Liver (tissue), 9 donors: ENCODE measurements around the gene TMEM176B. TPM values are rescaled to one million over a fixed set of nuclear protein-coding genes. Genes with fewer than 3 reads are reported as not detected.

Source experiments
- DNase-seq: peaks from one replicate; pipeline ENCODE4 v3.0.0-alpha.2; 2017; ENCODE audit warnings: low spot score
- H3K27ac ChIP-seq, 2 donors: one replicate each; pipeline ENCODE4 v1.7.0; 2013; ENCODE audit warnings: inconsistent platforms in 2 of 2, low read length in 2 of 2, control low read depth in 1 of 2, low read depth in 1 of 2, mild to moderate bottlenecking in 1 of 2
- H3K27me3 ChIP-seq, 4 donors: one replicate each; pipeline versions ENCODE4 v1.6.1 to v1.7.0; 2013; ENCODE audit warnings: low read length in 3 of 4, inconsistent platforms in 1 of 4, mild to moderate bottlenecking in 1 of 4, moderate library complexity in 1 of 4; ENCODE audit not compliant: control insufficient read depth in 4 of 4, insufficient read depth in 4 of 4
- H3K36me3 ChIP-seq, 4 donors: one replicate each; pipeline versions ENCODE4 v1.6.1 to v1.7.0; 2013; ENCODE audit warnings: low read length in 3 of 4, mild to moderate bottlenecking in 3 of 4, low read depth in 1 of 4, moderate library complexity in 1 of 4; ENCODE audit not compliant: control insufficient read depth in 4 of 4, insufficient read depth in 3 of 4
- H3K4me1 ChIP-seq, 4 donors: one replicate each; pipeline versions ENCODE4 v1.6.1 to v1.7.0; 2013; ENCODE audit warnings: low read length in 3 of 4, mild to moderate bottlenecking in 3 of 4, moderate library complexity in 1 of 4; ENCODE audit not compliant: control insufficient read depth in 4 of 4, insufficient read depth in 4 of 4
- H3K4me3 ChIP-seq, 3 donors: one replicate each; pipeline versions ENCODE4 v1.6.1 to v1.7.0; 2013; ENCODE audit warnings: low read length in 3 of 3, control low read depth in 1 of 3, low read depth in 1 of 3, mild to moderate bottlenecking in 1 of 3
- H3K9ac ChIP-seq, 2 donors: one replicate each; pipeline ENCODE4 v1.7.0; 2013; ENCODE audit warnings: low read length in 2 of 2, mild to moderate bottlenecking in 2 of 2, moderate library complexity in 2 of 2, control low read depth in 1 of 2, low read depth in 1 of 2
- H3K9me3 ChIP-seq, 4 donors: one replicate each; pipeline versions ENCODE4 v1.6.1 to v1.7.0; 2013; ENCODE audit warnings: low read length in 3 of 4; ENCODE audit not compliant: control insufficient read depth in 4 of 4
- ATF3 ChIP-seq: IDR thresholded peaks from 2 replicates; pipeline ENCODE4 v1.6.1; 2016; ENCODE audit warnings: antibody characterized with exemption
- EGR1 ChIP-seq, 2 donors: IDR thresholded peaks; 2 replicates each; pipeline ENCODE4 v1.6.1; 2016 to 2018; ENCODE audit warnings: antibody characterized with exemption in 2 of 2, low read depth in 2 of 2
- FOXA1 ChIP-seq: IDR thresholded peaks from 2 replicates; pipeline ENCODE4 v1.6.1; 2016; ENCODE audit warnings: antibody characterized with exemption
- FOXA2 ChIP-seq: IDR thresholded peaks from 2 replicates; pipeline ENCODE4 v1.6.1; 2016; ENCODE audit warnings: antibody characterized with exemption
- GABPA ChIP-seq, 2 donors: IDR thresholded peaks in 1 of 2; conservative IDR thresholded peaks in 1 of 2; 2 replicates each; pipeline ENCODE4 v1.6.1; 2016; ENCODE audit warnings: antibody characterized with exemption in 2 of 2, mild to moderate bottlenecking in 1 of 2, moderate library complexity in 1 of 2
- HNF4A ChIP-seq, 2 donors: conservative IDR thresholded peaks; 2 replicates each; pipeline ENCODE4 v1.6.1; 2016; ENCODE audit warnings: antibody characterized with exemption in 2 of 2, mild to moderate bottlenecking in 2 of 2
- HNF4G ChIP-seq: IDR thresholded peaks from 2 replicates; pipeline ENCODE4 v1.6.1; 2016; ENCODE audit warnings: antibody characterized with exemption
- JUND ChIP-seq, 2 donors: IDR thresholded peaks; 2 replicates each; pipeline ENCODE4 v1.6.1; 2016; ENCODE audit warnings: antibody characterized with exemption in 2 of 2
- MAX ChIP-seq: IDR thresholded peaks from 2 replicates; pipeline ENCODE4 v1.6.1; 2016; ENCODE audit warnings: antibody characterized with exemption
- NR2F2 ChIP-seq: IDR thresholded peaks from 2 replicates; pipeline ENCODE4 v1.6.1; 2016; ENCODE audit warnings: antibody characterized with exemption
- RAD21 ChIP-seq, 2 donors: IDR thresholded peaks; 2 replicates each; pipeline ENCODE4 v1.6.1; 2016; ENCODE audit warnings: antibody characterized with exemption in 2 of 2, mild to moderate bottlenecking in 2 of 2
- RXRA ChIP-seq, 2 donors: IDR thresholded peaks; 2 replicates each; pipeline ENCODE4 v1.6.1; 2017 to 2018; ENCODE audit warnings: antibody characterized with exemption in 2 of 2, mild to moderate bottlenecking in 1 of 2
- SP1 ChIP-seq: IDR thresholded peaks from 2 replicates; pipeline ENCODE4 v1.6.1; 2018; ENCODE audit warnings: antibody characterized with exemption, mild to moderate bottlenecking
- TAF1 ChIP-seq: conservative IDR thresholded peaks from 2 replicates; pipeline ENCODE4 v1.6.1; 2016; ENCODE audit warnings: antibody characterized with exemption, mild to moderate bottlenecking
- YY1 ChIP-seq: IDR thresholded peaks from 2 replicates; pipeline ENCODE4 v1.6.1; 2016; ENCODE audit warnings: antibody characterized with exemption, mild to moderate bottlenecking
- ZBTB33 ChIP-seq: IDR thresholded peaks from 2 replicates; pipeline ENCODE4 v1.6.1; 2016; ENCODE audit warnings: antibody characterized with exemption
- WGBS: extraction: QIAGEN DNeasy Blood & Tissue Kit; methylation state at CpG from one replicate; pipeline ENCODE4 v1.1.7; 2013; 5-methylcytosine and 5-hydroxymethylcytosine counted together
- polyA plus RNA-seq, 2 donors: library from polyadenylated mRNA; stranded (reverse) in 1 of 2; unstranded in 1 of 2; fragments of 200-250 nt in 1 of 2; fragments of >200 nt in 1 of 2; fragmentation: Nextera tagmentation in 1 of 2; extraction: Ambion mirVana in 1 of 2; gene quantifications; one replicate each; pipeline versions ENCODE4 v1.2.1 to v1.2.3, GENCODE V29; 2013 to 2015
- total RNA-seq, 2 donors: library from RNA; depleted of rRNA; stranded (reverse); fragments of >200 nt; gene quantifications; one replicate each; pipeline ENCODE4 v1.2.3, GENCODE V29; 2014
- TF ChIP-seq, protein P1 (sequence below): fragments of 150-350 bp; IDR thresholded peaks from 2 replicates; pipeline ENCODE4 v1.5.1; 2017; ENCODE audit warnings: improper control_type of control experiment, low read depth, low read length; ENCODE audit not compliant: missing input control
- TF ChIP-seq, protein P2 (sequence below): IDR thresholded peaks from 2 replicates; pipeline ENCODE4 v1.6.1; 2016; ENCODE audit warnings: antibody characterized with exemption, mild to moderate bottlenecking
- donor health status: healthy.
- donor health status: healthy.
- donor health status: healthy.
- donor health status: healthy.
- donor health status: healthy.

TMEM176B gene
- total and polyA plus RNA-seq, 4 donors, result 382 to 1,317 (median 999) TPM

- TF ChIP-seq ATF3 (no peak), EGR1 (IDR thresholded peaks at IDR 0.05; ENCODE audit: low read depth in 2 of 2) (no peak)
These were observed 55.1 kb downstream of the TMEM176B start (continued) for GRCh38 chr7:150745086-150745485.

DNA sequence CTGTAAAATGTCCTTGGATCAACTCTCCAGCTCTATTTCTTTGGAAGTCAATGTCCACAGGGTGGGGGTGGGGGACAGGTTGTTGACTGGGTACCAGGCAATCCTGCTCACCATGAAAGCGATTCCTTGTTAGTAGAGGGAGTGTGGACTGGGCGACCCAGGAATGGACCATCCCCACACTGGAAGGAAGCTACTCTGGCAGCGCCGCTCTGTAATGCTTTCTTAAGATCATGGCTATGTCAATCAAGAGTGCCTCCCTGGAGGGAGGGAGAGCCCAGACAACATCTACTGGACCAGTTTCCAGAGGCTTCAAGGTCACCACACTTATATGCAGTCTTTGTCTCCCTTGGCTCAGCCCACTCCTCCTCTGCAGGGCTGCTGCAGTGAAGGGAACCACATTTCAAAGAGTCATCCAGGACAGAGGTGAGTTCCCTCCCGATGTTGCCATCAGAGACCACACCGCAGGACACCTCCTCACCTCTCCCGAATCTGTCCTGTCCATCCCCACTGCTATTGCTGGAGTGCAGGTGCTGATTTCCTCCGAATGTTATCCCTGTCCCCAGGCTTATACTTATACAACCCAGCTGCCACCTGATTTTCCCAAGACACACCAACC, 56.0 kb downstream of the TMEM176B start:
- no peak overlapping the region for H3K27ac ChIP-seq

DNA sequence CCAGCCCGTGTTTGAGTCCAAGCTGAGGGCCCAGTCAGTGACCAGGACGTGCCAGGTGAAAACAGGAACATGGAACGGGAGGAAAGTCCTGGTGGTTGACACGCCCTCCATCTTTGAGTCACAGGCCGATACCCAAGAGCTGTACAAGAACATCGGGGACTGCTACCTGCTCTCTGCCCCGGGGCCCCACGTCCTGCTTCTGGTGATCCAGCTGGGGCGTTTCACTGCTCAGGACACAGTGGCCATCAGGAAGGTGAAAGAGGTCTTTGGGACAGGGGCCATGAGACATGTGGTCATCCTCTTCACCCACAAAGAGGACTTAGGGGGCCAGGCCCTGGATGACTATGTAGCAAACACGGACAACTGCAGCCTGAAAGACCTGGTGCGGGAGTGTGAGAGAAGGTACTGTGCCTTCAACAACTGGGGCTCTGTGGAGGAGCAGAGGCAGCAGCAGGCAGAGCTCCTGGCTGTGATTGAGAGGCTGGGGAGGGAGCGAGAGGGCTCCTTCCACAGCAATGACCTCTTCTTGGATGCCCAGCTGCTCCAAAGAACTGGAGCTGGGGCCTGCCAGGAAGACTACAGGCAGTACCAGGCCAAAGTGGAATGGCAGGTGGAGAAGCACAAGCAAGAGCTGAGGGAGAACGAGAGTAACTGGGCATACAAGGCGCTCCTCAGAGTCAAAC, 57.7 kb downstream of the TMEM176B start:
- H3K4me1 ChIP-seq, result peaks cover 5 to 20% (median 13%) of the 10 kb centered on the region in 4 donors

More for the DNA sequence above, 56.0 kb downstream of the TMEM176B start:
- Histone ChIP-seq H3K27me3 (no peaks in the 10 kb centered on the region), H3K4me1 (peaks cover 2 to 13% (median 5%) of the 10 kb centered on the region in 4 donors), H3K9me3 (no peaks in the 10 kb centered on the region), H3K36me3 (no peaks in the 10 kb centered on the region), H3K9ac (no peak overlapping the region), H3K4me3 (no peak overlapping the region)
- WGBS, result 92% methylated on average over 8 of the region's 8 CpGs
- no peak for TF ChIP-seq FOXA2
- DNase-seq, result no peak

More for the DNA sequence above, 57.7 kb downstream of the TMEM176B start:
- Histone ChIP-seq H3K36me3 (no peaks in the 10 kb centered on the region), H3K27ac (no peak overlapping the region), H3K9me3 (no peaks in the 10 kb centered on the region), H3K9ac (no peak overlapping the region), H3K4me3 (no peak overlapping the region), H3K27me3 (no peaks in the 10 kb centered on the region)
- WGBS, result 91% methylated on average over 14 of the region's 14 CpGs
- TF ChIP-seq HNF4A (conservative IDR thresholded peaks at IDR 0.05) (no peak), ATF3 (no peak), JUND (IDR thresholded peaks at IDR 0.05) (no peak), RXRA (IDR thresholded peaks at IDR 0.05) (no peak), YY1 (no peak), ZBTB33 (no peak), SP1 (no peak), FOXA1 (no peak), TAF1 (no peak), RAD21 (IDR thresholded peaks at IDR 0.05) (no peak), FOXA2 (no peak), HNF4G (no peak), NR2F2 (no peak), MAX (no peak), EGR1 (IDR thresholded peaks at IDR 0.05; ENCODE audit: low read depth in 2 of 2) (no peak), GABPA (IDR thresholded peaks at IDR 0.05 in 1 of 2, conservative IDR thresholded peaks at IDR 0.05 in 1 of 2) (no peak)
- TF ChIP-seq, protein P1, sequence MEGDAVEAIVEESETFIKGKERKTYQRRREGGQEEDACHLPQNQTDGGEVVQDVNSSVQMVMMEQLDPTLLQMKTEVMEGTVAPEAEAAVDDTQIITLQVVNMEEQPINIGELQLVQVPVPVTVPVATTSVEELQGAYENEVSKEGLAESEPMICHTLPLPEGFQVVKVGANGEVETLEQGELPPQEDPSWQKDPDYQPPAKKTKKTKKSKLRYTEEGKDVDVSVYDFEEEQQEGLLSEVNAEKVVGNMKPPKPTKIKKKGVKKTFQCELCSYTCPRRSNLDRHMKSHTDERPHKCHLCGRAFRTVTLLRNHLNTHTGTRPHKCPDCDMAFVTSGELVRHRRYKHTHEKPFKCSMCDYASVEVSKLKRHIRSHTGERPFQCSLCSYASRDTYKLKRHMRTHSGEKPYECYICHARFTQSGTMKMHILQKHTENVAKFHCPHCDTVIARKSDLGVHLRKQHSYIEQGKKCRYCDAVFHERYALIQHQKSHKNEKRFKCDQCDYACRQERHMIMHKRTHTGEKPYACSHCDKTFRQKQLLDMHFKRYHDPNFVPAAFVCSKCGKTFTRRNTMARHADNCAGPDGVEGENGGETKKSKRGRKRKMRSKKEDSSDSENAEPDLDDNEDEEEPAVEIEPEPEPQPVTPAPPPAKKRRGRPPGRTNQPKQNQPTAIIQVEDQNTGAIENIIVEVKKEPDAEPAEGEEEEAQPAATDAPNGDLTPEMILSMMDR, result no peak
- TF ChIP-seq, protein P2, sequence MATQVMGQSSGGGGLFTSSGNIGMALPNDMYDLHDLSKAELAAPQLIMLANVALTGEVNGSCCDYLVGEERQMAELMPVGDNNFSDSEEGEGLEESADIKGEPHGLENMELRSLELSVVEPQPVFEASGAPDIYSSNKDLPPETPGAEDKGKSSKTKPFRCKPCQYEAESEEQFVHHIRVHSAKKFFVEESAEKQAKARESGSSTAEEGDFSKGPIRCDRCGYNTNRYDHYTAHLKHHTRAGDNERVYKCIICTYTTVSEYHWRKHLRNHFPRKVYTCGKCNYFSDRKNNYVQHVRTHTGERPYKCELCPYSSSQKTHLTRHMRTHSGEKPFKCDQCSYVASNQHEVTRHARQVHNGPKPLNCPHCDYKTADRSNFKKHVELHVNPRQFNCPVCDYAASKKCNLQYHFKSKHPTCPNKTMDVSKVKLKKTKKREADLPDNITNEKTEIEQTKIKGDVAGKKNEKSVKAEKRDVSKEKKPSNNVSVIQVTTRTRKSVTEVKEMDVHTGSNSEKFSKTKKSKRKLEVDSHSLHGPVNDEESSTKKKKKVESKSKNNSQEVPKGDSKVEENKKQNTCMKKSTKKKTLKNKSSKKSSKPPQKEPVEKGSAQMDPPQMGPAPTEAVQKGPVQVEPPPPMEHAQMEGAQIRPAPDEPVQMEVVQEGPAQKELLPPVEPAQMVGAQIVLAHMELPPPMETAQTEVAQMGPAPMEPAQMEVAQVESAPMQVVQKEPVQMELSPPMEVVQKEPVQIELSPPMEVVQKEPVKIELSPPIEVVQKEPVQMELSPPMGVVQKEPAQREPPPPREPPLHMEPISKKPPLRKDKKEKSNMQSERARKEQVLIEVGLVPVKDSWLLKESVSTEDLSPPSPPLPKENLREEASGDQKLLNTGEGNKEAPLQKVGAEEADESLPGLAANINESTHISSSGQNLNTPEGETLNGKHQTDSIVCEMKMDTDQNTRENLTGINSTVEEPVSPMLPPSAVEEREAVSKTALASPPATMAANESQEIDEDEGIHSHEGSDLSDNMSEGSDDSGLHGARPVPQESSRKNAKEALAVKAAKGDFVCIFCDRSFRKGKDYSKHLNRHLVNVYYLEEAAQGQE, result no peak
- DNase-seq, result no peak
